CD8-positive, alpha-beta memory T cell (primary cell): ENCODE results near the gene R3HDML. TPM values are rescaled to one million over a fixed set of nuclear protein-coding genes. Genes with fewer than 3 reads are reported as not detected.

ENCODE experiments used
- CTCF ChIA-PET: fragments of 350-600 bp; sonication (Branson Sonifier 250); formaldehyde crosslinking; loops from one replicate; lab custom pipeline; 2021; ENCODE audit warnings: antibody characterized with exemption; lab: Charles Lee
- POLR2A ChIA-PET: fragments of 350-600 bp; sonication (Branson Sonifier 250); formaldehyde crosslinking; loops from one replicate; lab custom pipeline; 2021; ENCODE audit warnings: antibody characterized with exemption; lab: Charles Lee
- DNase-seq, 5 donors: peaks; one replicate each; pipeline versions ENCODE4 v3.0.0 to v3.0.0-alpha.2; 2020 to 2022; ENCODE audit warnings: mixed read lengths in 1 of 5
- H3K27ac ChIP-seq: one replicate; pipeline ENCODE4 v1.7.0; 2013; ENCODE audit warnings: low read depth, mild to moderate bottlenecking, low read length, moderate library complexity
- H3K27me3 ChIP-seq: 2 replicates; pipeline ENCODE4 v1.7.0; 2013; ENCODE audit warnings: low read length, mild to moderate bottlenecking; ENCODE audit not compliant: insufficient read depth, poor library complexity, severe bottlenecking
- H3K36me3 ChIP-seq: 2 replicates; pipeline ENCODE4 v1.7.0; 2013; ENCODE audit warnings: mild to moderate bottlenecking, low read length, moderate library complexity; ENCODE audit not compliant: insufficient read depth
- H3K4me1 ChIP-seq: 2 replicates; pipeline ENCODE4 v1.7.0; 2013; ENCODE audit warnings: mild to moderate bottlenecking, low read length, moderate library complexity; ENCODE audit not compliant: insufficient read depth
- H3K4me3 ChIP-seq: 2 replicates; pipeline ENCODE4 v1.7.0; 2013; ENCODE audit warnings: mild to moderate bottlenecking, low read length
- H3K9me3 ChIP-seq: 2 replicates; pipeline ENCODE4 v1.7.0; 2013; ENCODE audit warnings: mild to moderate bottlenecking, low read length
- H3K27ac Mint-ChIP-seq, 8 donors: one replicate each; pipeline ENCODE4 v1.8.0; 2020 to 2021; ENCODE audit warnings: mixed read lengths in 8 of 8, mild to moderate bottlenecking in 6 of 8, inconsistent platforms in 3 of 8, moderate library complexity in 3 of 8
- H3K27me3 Mint-ChIP-seq, 2 donors: one replicate each; pipeline ENCODE4 v1.8.0; 2020 to 2021; ENCODE audit warnings: mixed read lengths in 2 of 2, mild to moderate bottlenecking in 1 of 2, moderate library complexity in 1 of 2
- H3K36me3 Mint-ChIP-seq, 3 donors: one replicate each; pipeline ENCODE4 v1.8.0; 2020 to 2021; ENCODE audit warnings: mixed read lengths in 3 of 3, inconsistent platforms in 1 of 3, mild to moderate bottlenecking in 1 of 3
- H3K4me1 Mint-ChIP-seq, 3 donors: one replicate each; pipeline ENCODE4 v1.8.0; 2020 to 2021; ENCODE audit warnings: mixed read lengths in 3 of 3, inconsistent platforms in 1 of 3, mild to moderate bottlenecking in 1 of 3
- H3K4me3 Mint-ChIP-seq, 7 donors: one replicate each; pipeline ENCODE4 v1.8.0; 2020 to 2021; ENCODE audit warnings: mixed read lengths in 7 of 7, mild to moderate bottlenecking in 6 of 7, moderate library complexity in 4 of 7, inconsistent platforms in 2 of 7
- H3K9me3 Mint-ChIP-seq, 5 donors: one replicate each; pipeline ENCODE4 v1.8.0; 2020 to 2022; ENCODE audit warnings: mixed read lengths in 5 of 5, mild to moderate bottlenecking in 3 of 5, moderate library complexity in 2 of 5, inconsistent platforms in 1 of 5
- polyA plus RNA-seq: library from polyadenylated mRNA; unstranded; fragments of 300-500 nt; fragmentation: Illumina TruSeq; gene quantifications from one replicate; pipeline ENCODE4 v1.2.3, GENCODE V29; 2021
- total RNA-seq, 2 experiments: library from RNA; stranded (reverse); gene quantifications; one replicate each; pipeline ENCODE4 v1.2.3, GENCODE V29; 2021

R3HDML gene
- total and polyA plus RNA-seq, 3 experiments from 2014 or later, result not detected

- POLR2A ChIA-PET, result no interaction called here
- Mint-ChIP-seq H3K4me1 (peaks cover 0 to 3% (median 3%) of the 10 kb centered on the region in 3 donors), H3K27ac (peak overlapping the region in 1 of 8 donors; percentile 60), H3K36me3 (no peaks in the 10 kb centered on the region), H3K27me3 (peaks cover 2 to 26% of the 10 kb centered on the region in 2 donors), H3K4me3 (no peak overlapping the region), H3K9me3 (no peaks in the 10 kb centered on the region)
- H3K36me3 ChIP-seq, result no peaks in the 10 kb centered on the region
- CTCF ChIA-PET, result interaction anchor here (1.9 to 2.0 kb wide), 2 partner anchors 9 to 176 kb away, joined by 5 to 8 read pairs; no protein-coding TSS in a partner anchor
- no peak overlapping the region for H3K27ac ChIP-seq
- H3K4me3 ChIP-seq, result no peak overlapping the region
- H3K9me3 ChIP-seq, result no peaks in the 10 kb centered on the region
- no peak for DNase-seq
- no peaks in the 10 kb centered on the region for H3K27me3 ChIP-seq
- peaks cover under 1% of the 10 kb centered on the region for H3K4me1 ChIP-seq
These were observed 57.0 kb downstream of the R3HDML start for GRCh38 chr20:44393608-44394451.

GRCh38 chr20:44394452-44394701 is 57.5 kb downstream of the R3HDML start:
- H3K4me3 Mint-ChIP-seq, result no peak overlapping the region
- Histone ChIP-seq H3K27ac (no peak overlapping the region), H3K36me3 (no peaks in the 10 kb centered on the region), H3K9me3 (no peaks in the 10 kb centered on the region), H3K4me3 (no peak overlapping the region), H3K27me3 (no peaks in the 10 kb centered on the region), H3K4me1 (no peaks in the 10 kb centered on the region)
- H3K4me1 Mint-ChIP-seq, result no peaks in the 10 kb centered on the region
- POLR2A ChIA-PET, result no interaction called here
- CTCF ChIA-PET, result interaction anchor here (1.9 kb wide), 1 partner anchor 10 kb away, joined by 8 read pairs; no protein-coding TSS in a partner anchor
- peaks cover 3 to 23% of the 10 kb centered on the region in 2 donors for H3K27me3 Mint-ChIP-seq
- no peaks in the 10 kb centered on the region for H3K36me3 Mint-ChIP-seq
- DNase-seq, result no peak
- H3K27ac Mint-ChIP-seq, result no peak overlapping the region
- H3K9me3 Mint-ChIP-seq, result no peaks in the 10 kb centered on the region

GRCh38 chr20:44394702-44395460 is 58.0 kb downstream of the R3HDML start:
- no peaks in the 10 kb centered on the region for H3K9me3 Mint-ChIP-seq
- Histone ChIP-seq H3K4me1 (no peaks in the 10 kb centered on the region), H3K4me3 (no peak overlapping the region), H3K27ac (no peak overlapping the region), H3K27me3 (no peaks in the 10 kb centered on the region), H3K9me3 (no peaks in the 10 kb centered on the region), H3K36me3 (no peaks in the 10 kb centered on the region)
- CTCF ChIA-PET, result interaction anchor here (1.9 kb wide), 1 partner anchor 10 kb away, joined by 8 read pairs; no protein-coding TSS in a partner anchor
- H3K4me1 Mint-ChIP-seq, result no peaks in the 10 kb centered on the region
- no peak overlapping the region for H3K27ac Mint-ChIP-seq
- DNase-seq, result no peak
- peaks cover 4 to 23% of the 10 kb centered on the region in 2 donors for H3K27me3 Mint-ChIP-seq
- no peak overlapping the region for H3K4me3 Mint-ChIP-seq
- POLR2A ChIA-PET, result no interaction called here
- H3K36me3 Mint-ChIP-seq, result no peaks in the 10 kb centered on the region

- no peaks in the 10 kb centered on the region for H3K36me3 Mint-ChIP-seq
- no peaks in the 10 kb centered on the region for H3K9me3 Mint-ChIP-seq
- no peaks in the 10 kb centered on the region for H3K9me3 ChIP-seq
- no peak overlapping the region for H3K27ac ChIP-seq
- H3K4me3 ChIP-seq, result no peak overlapping the region
- no peak overlapping the region for H3K4me3 Mint-ChIP-seq
- no peaks in the 10 kb centered on the region for H3K4me1 ChIP-seq
- CTCF ChIA-PET, result no interaction called here
- POLR2A ChIA-PET, result no interaction called here
- no peaks in the 10 kb centered on the region for H3K36me3 ChIP-seq
- DNase-seq, result no peak
- H3K27me3 ChIP-seq, result no peaks in the 10 kb centered on the region
- H3K27ac Mint-ChIP-seq, result no peak overlapping the region
- H3K27me3 Mint-ChIP-seq, result peaks cover 5 to 24% of the 10 kb centered on the region in 2 donors
- no peaks in the 10 kb centered on the region for H3K4me1 Mint-ChIP-seq
These were observed 58.9 kb downstream of the R3HDML start for GRCh38 chr20:44395461-44396340.

GRCh38 chr20:44396369-44397130 is 59.7 kb downstream of the R3HDML start:
- no peak overlapping the region for H3K27ac ChIP-seq
- POLR2A ChIA-PET, result no interaction called here
- no peak overlapping the region for H3K27ac Mint-ChIP-seq
- H3K36me3 Mint-ChIP-seq, result no peaks in the 10 kb centered on the region
- H3K4me3 ChIP-seq, result no peak overlapping the region
- no peaks in the 10 kb centered on the region for H3K4me1 Mint-ChIP-seq
- no peak overlapping the region for H3K4me3 Mint-ChIP-seq
- H3K27me3 ChIP-seq, result no peaks in the 10 kb centered on the region
- no peaks in the 10 kb centered on the region for H3K9me3 Mint-ChIP-seq
- CTCF ChIA-PET, result interaction anchor here (1.0 kb wide), 1 partner anchor 214 kb away, joined by 3 read pairs; no protein-coding TSS in a partner anchor
- no peaks in the 10 kb centered on the region for H3K9me3 ChIP-seq
- H3K27me3 Mint-ChIP-seq, result peaks cover 5 to 24% of the 10 kb centered on the region in 2 donors
- no peaks in the 10 kb centered on the region for H3K36me3 ChIP-seq
- no peaks in the 10 kb centered on the region for H3K4me1 ChIP-seq
- no peak for DNase-seq

- no peak for DNase-seq
- ChIA-PET CTCF (no interaction called here), POLR2A (no interaction called here)
- Histone ChIP-seq H3K36me3 (no peaks in the 10 kb centered on the region), H3K27ac (no peak overlapping the region), H3K27me3 (no peaks in the 10 kb centered on the region), H3K4me1 (no peaks in the 10 kb centered on the region), H3K9me3 (no peaks in the 10 kb centered on the region), H3K4me3 (no peak overlapping the region)
- peaks cover 5 to 33% of the 10 kb centered on the region in 2 donors for H3K27me3 Mint-ChIP-seq
- no peak overlapping the region for H3K4me3 Mint-ChIP-seq
- no peaks in the 10 kb centered on the region for H3K4me1 Mint-ChIP-seq
- H3K9me3 Mint-ChIP-seq, result no peaks in the 10 kb centered on the region
- H3K36me3 Mint-ChIP-seq, result no peaks in the 10 kb centered on the region
- no peak overlapping the region for H3K27ac Mint-ChIP-seq
These were observed 61.5 kb downstream of the R3HDML start for GRCh38 chr20:44398335-44398734.

GRCh38 chr20:44399446-44399845 is 62.6 kb downstream of the R3HDML start:
- CTCF ChIA-PET, result no interaction called here
- Histone ChIP-seq H3K4me1 (no peaks in the 10 kb centered on the region), H3K36me3 (no peaks in the 10 kb centered on the region), H3K4me3 (no peak overlapping the region), H3K27ac (no peak overlapping the region), H3K9me3 (no peaks in the 10 kb centered on the region), H3K27me3 (no peaks in the 10 kb centered on the region)
- no peaks in the 10 kb centered on the region for H3K4me1 Mint-ChIP-seq
- DNase-seq, result no peak
- H3K4me3 Mint-ChIP-seq, result no peak overlapping the region
- H3K36me3 Mint-ChIP-seq, result no peaks in the 10 kb centered on the region
- H3K27ac Mint-ChIP-seq, result no peak overlapping the region
- POLR2A ChIA-PET, result no interaction called here
- no peaks in the 10 kb centered on the region for H3K9me3 Mint-ChIP-seq
- peaks cover 5 to 33% of the 10 kb centered on the region in 2 donors for H3K27me3 Mint-ChIP-seq
